HUES6 (cell line): ENCODE results near the gene IRF2.

ENCODE experiments used
- H3K27ac ChIP-seq: 2 replicates; pipeline ENCODE4 v1.7.0; 2013; ENCODE audit warnings: low read depth, mild to moderate bottlenecking, low read length, inconsistent platforms
- H3K27me3 ChIP-seq: 2 replicates; pipeline ENCODE4 v1.6.1; 2013; ENCODE audit warnings: low read length; ENCODE audit not compliant: control insufficient read depth, insufficient read depth
- H3K36me3 ChIP-seq: 2 replicates; pipeline ENCODE4 v1.6.1; 2013; ENCODE audit warnings: low read length; ENCODE audit not compliant: control insufficient read depth, insufficient read depth
- H3K4me1 ChIP-seq: 2 replicates; pipeline ENCODE4 v1.6.1; 2013; ENCODE audit warnings: low read length; ENCODE audit not compliant: control insufficient read depth, insufficient read depth
- H3K4me3 ChIP-seq: 2 replicates; pipeline ENCODE4 v1.5.1; 2013; ENCODE audit warnings: low read depth, low read length
- H3K9ac ChIP-seq: one replicate; pipeline ENCODE4 v1.6.1; 2013; ENCODE audit warnings: mild to moderate bottlenecking, low read length
- H3K9me3 ChIP-seq: 2 replicates; pipeline ENCODE4 v1.6.1; 2013; ENCODE audit warnings: low read depth, low read length; ENCODE audit not compliant: control insufficient read depth, insufficient read depth

IRF2 gene

DNA sequence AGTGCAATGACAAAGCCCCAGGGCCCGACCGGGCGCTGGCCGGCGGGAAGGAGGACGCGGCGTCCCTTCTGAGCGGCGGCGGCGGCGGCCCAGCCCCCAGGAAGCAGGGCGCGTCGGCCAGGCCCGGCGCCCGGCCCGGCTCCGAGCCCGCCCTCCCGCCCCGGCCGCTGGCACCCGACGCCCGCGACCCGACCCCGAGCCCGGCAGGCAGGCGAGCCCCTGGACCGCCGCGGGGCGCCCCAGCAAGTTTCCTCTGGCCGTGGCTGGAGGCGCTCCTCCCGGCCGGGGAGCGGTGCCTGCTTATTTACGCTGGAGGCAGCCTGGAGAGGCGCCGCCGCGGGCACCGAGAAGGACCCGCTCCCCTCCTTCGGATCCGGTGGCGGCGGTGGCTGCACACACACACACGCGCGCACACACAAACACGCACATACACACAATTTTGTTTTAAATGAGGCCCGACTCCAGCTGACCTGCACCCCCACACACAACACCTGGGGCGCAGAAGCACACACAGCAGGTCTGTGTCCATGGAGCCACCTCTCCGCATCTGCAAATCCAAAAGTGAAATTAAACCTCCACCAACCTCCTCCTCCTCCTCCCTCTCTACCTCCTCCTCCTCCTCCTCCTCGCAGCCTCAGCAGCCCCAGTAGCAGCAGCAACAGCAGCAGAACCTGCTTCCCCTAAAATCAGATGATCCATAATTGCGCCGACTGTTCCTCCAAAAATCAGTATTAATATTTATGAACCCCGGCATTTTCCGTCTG lies 669 bp downstream of the IRF2 start:
- H3K4me3 ChIP-seq: peak overlapping the region; percentile 80
- no peaks in the 10 kb centered on the region for H3K36me3 ChIP-seq
- H3K27me3 ChIP-seq: no peaks in the 10 kb centered on the region
- peak overlapping the region; percentile 89 for H3K9ac ChIP-seq
- H3K4me1 ChIP-seq: peaks cover 23% of the 10 kb centered on the region
- H3K27ac ChIP-seq: peak overlapping the region; percentile 7; the same call in 1 of the 2 replicates
- no peaks in the 10 kb centered on the region for H3K9me3 ChIP-seq

DNA sequence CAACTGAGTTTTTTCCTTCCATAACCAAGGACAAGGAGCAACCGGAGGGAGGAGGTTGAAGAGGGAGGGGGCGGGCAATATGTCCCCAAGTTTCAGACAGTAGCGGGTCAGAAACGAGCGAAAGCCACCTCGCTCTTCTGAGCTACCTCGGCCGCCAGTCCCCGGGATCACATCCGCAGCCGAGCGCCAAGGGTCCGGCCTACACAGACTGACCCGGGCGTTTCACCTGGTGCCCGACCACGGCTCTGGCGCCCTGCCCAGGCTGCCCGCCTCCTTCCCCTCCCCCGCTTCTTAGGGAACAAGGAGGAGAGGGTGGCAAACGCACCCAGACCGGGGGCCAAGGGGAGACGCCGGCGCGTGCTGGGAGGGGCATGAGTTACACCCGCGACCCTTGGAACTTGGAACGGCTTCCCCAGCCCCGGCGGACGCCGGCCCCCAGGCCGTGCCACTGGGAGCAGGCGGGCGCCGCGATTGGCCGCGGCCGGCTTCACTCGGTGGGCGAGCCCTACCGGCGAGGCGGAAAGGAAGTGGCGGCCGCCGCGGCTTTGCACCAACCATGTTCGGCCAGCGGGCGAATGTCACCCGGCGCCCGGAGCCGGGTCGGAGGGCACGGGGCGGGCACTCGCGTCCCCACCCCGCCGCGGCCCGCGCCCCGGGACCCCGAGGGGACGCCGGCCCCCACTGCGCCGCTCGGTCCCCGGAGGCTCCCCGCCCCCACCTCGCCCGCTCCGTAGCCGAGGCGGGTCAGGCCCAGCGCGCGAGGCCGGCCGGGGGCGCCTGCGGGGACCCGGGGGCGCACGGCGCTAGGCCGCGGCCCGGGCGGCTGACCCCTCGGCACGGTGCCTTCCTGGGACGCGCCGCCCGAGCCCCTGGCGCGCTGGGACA lies 1.5 kb downstream of the IRF2 start:
- Histone ChIP-seq H3K9me3 (no peaks in the 10 kb centered on the region), H3K9ac (peak overlapping the region; percentile 89), H3K4me3 (peak overlapping the region; percentile 80), H3K36me3 (no peaks in the 10 kb centered on the region), H3K4me1 (peaks cover 23% of the 10 kb centered on the region), H3K27ac (peak overlapping the region; percentile 83; the same call in 1 of the 2 replicates), H3K27me3 (no peaks in the 10 kb centered on the region)

DNA sequence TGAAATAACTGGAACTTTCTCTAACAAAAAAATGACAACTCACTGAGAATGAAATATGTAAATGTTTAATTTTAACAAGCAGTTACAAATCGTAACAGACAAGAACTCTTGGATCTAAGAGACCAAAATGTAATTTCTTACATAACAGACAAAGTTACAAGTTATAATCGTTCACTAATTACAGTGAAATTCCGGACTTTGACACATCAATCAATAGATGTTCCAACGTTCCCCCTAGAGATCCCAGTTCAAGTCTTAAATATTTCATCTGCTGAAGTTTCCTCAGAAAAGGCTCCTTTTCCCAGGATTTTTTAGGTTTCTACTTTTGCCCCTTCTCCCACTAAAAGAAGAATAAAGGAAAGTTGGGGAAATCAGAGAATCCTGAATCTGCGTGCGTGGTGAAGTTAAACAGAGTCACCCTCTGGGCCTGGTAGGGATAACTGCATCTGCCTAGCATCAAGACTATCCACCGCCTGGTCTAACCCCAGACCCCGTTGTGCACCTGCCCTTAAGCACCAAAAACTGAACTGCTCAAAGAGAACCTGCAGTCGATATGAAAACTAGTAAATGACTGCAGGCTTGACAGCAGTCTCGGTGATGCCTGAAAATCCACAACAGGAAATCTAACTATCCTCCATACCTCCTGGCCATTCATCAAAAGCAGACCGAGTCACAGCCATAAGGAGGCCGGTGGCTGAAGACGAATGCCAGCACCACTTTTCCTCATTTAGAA lies 2.3 kb downstream of the IRF2 start:
- H3K9me3 ChIP-seq: no peaks in the 10 kb centered on the region
- H3K9ac ChIP-seq: peak overlapping the region; percentile 89
- peak overlapping the region; percentile 80 for H3K4me3 ChIP-seq
- H3K27ac ChIP-seq: no peak overlapping the region; the same call in 1 of the 2 replicates
- no peaks in the 10 kb centered on the region for H3K36me3 ChIP-seq
- H3K4me1 ChIP-seq: peaks cover 23% of the 10 kb centered on the region
- H3K27me3 ChIP-seq: no peaks in the 10 kb centered on the region

DNA sequence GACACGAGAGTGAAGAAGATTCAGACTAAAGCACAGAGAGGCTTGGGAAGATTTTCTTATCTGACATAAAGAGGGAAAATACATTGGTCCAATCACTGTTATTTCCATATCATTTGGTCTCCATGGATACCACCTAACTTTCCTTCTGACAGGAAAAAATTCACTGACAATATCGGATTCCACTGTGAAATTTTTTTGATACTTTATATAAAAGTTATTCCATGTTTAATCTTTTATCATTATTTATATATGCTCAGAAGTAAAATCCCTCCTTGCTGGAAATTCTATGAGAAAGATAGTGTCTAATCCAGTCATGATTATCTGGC lies 3.6 kb downstream of the IRF2 start:
- H3K4me3 ChIP-seq: no peak overlapping the region
- H3K36me3 ChIP-seq: no peaks in the 10 kb centered on the region

DNA sequence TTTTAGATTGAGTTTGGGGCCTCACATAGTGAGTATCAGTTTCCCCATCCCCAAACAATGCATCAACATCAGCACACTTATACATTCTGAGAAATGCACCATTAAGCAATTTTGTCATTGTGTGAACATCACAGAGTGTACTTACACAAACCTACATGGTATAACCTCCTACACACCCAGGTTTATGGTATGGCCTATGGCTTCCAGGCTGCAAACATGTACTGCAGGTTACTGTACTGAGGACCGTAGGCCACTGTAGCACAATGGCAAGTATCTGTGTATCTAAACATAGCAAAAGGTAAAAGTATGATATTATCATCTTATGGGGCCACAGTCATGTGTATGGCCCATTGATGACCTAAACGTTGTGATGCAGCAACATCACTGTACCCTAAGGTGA lies 7.7 kb downstream of the IRF2 start:
- H3K36me3 ChIP-seq: no peaks in the 10 kb centered on the region
- no peaks in the 10 kb centered on the region for H3K27me3 ChIP-seq
- H3K4me3 ChIP-seq: no peak overlapping the region
- no peak overlapping the region for H3K27ac ChIP-seq
- H3K4me1 ChIP-seq: peaks cover 7% of the 10 kb centered on the region
- no peaks in the 10 kb centered on the region for H3K9me3 ChIP-seq
- no peak overlapping the region for H3K9ac ChIP-seq

More for the DNA sequence above, 3.6 kb downstream of the IRF2 start:
- H3K9me3 ChIP-seq: no peaks in the 10 kb centered on the region
- H3K4me1 ChIP-seq: peaks cover 15% of the 10 kb centered on the region
- no peaks in the 10 kb centered on the region for H3K27me3 ChIP-seq
- H3K9ac ChIP-seq: no peak overlapping the region
- H3K27ac ChIP-seq: no peak overlapping the region

DNA sequence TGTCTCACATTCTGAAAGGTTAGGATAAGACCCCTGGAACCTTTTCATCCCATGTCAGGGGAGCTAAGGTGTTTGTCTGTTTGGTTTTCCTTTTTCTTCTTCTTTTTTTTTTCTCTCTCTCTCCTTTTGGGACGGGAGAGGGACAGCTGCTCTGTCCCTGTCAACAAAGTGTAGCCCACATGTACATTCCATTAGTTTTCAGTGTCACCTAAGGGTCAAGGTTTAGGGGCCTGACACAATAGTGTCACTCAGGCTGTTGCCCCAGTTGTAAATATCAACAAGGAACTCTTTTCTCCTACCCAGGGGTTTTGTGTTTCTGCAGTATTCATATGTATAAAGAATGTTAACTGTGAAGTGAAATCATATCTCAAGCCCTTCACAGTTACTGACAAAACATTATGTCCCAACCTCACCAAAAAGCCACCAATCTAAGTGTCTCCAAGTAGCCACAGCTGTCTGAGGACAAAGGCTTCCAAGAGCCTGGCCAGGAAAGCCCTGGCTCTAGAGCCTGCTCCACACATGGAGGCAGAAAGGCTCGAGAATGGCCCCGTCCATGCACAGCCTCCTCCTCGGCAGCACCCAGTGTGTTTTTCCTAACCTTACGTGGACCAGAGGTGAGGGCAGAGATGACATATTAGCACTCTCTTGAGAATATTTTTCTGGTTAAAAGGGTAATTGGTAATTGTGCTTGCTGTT lies 9.4 kb downstream of the IRF2 start:
- Histone ChIP-seq H3K4me3 (no peak overlapping the region), H3K9ac (no peak overlapping the region), H3K27ac (no peak overlapping the region)

DNA sequence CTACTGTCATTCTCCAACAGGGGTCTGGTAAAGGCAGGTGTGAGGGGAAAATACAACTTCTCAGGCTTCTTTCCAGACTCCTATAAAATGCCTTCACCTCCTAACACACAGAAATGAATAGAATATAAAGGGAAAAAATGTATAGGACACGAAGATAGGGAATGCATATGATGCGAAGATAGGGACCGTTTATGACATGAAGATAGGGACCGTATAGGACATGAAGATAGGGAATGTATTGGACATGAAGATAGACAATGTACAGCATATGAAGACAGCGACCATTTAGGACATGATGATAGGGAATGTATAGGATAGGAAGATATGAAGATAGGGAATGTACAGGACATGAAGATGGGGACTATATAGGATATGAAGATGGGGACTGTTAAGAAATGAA lies 10.5 kb downstream of the IRF2 start:
- no peaks in the 10 kb centered on the region for H3K9me3 ChIP-seq
- peaks cover 12% of the 10 kb centered on the region for H3K4me1 ChIP-seq
- no peaks in the 10 kb centered on the region for H3K36me3 ChIP-seq
- no peak overlapping the region for H3K27ac ChIP-seq
- H3K9ac ChIP-seq: no peak overlapping the region
- no peaks in the 10 kb centered on the region for H3K27me3 ChIP-seq
- H3K4me3 ChIP-seq: no peak overlapping the region

More for the DNA sequence above, 9.4 kb downstream of the IRF2 start:
- Histone ChIP-seq H3K9me3 (no peaks in the 10 kb centered on the region), H3K27me3 (no peaks in the 10 kb centered on the region), H3K36me3 (no peaks in the 10 kb centered on the region), H3K4me1 (peaks cover 12% of the 10 kb centered on the region)

DNA sequence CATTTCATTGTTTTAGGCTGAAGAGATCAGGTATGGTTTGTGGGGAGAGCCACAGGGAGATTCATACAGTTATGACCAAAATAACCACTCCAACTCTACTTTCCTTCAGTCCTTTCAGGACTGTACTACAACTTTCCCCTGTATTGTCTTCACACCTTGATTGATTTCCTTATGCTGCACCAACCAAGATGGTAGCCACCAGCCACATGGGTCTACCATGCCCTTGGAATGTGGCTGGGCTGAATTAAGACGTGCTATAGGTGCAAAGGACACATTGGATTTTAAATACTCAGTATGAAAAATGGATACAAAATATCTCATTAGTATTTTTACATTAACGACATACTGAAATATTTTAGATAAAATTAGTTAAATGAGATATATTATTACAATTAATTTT lies 11.2 kb downstream of the IRF2 start:
- Histone ChIP-seq H3K9ac (no peak overlapping the region), H3K9me3 (no peaks in the 10 kb centered on the region), H3K4me1 (peaks cover 12% of the 10 kb centered on the region), H3K27me3 (no peaks in the 10 kb centered on the region), H3K27ac (no peak overlapping the region), H3K36me3 (no peaks in the 10 kb centered on the region), H3K4me3 (no peak overlapping the region)

DNA sequence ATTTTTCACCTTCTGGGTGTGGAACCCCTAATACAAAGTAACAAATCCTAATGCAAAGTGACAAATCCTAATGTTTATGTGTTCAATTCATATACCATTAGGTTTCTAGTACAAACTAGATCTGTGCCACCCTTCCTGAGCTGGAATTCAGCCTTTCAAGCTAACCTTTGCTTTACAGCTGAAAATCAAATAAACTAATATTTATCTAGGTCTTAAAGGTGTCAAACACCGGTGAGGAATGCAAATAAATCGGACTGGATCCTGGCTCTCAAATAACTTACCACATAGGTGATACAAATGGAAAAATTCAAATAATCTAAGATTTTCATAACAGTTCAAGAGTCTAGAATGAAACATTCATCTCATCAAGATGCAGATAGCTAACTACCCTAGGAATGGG lies 11.6 kb downstream of the IRF2 start:
- peaks cover 12% of the 10 kb centered on the region for H3K4me1 ChIP-seq

DNA sequence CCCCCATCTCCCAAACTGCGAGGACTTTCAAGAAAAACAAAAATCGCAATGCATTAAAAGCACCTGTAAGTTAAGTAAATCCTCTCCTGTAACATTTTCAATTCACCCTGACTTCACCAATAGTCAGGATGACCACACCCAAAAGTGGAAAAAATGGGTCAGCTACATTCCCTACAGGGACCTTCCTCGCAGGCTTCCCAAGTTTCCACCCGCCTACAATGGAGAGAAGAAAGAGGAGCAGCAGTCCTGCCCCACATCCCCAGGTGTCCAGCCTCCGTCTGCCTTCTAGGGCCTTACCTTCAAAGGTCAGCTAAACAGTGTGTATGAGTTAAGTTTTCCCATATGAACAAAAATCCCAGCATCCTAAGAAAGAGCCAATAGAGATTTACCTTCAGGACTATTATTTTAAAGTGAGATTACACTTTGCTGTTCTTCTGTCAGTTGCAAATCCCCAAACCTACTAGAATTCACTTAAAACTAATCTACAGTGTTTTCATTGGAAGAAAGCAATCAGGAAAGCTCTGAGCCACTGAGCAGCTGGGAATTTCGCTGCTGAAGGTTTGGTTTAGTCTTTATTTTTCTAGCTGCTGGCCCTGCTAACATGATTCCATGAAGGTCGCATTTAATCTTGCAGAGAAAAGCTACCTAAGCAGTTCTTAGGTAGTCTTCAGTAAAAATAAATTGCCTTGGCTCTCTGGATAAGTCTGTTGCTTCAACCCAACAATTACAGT lies 12.5 kb downstream of the IRF2 start:
- Histone ChIP-seq H3K27me3 (no peaks in the 10 kb centered on the region), H3K9ac (no peak overlapping the region), H3K27ac (no peak overlapping the region), H3K9me3 (no peaks in the 10 kb centered on the region), H3K4me3 (no peak overlapping the region), H3K4me1 (peaks cover 12% of the 10 kb centered on the region), H3K36me3 (no peaks in the 10 kb centered on the region)

More for the DNA sequence above, 11.6 kb downstream of the IRF2 start:
- H3K36me3 ChIP-seq: no peaks in the 10 kb centered on the region
- H3K9me3 ChIP-seq: no peaks in the 10 kb centered on the region
- H3K27ac ChIP-seq: no peak overlapping the region
- no peak overlapping the region for H3K9ac ChIP-seq
- H3K27me3 ChIP-seq: no peaks in the 10 kb centered on the region
- no peak overlapping the region for H3K4me3 ChIP-seq
